Measurements from ENCODE around the gene DNLZ. TPM values are rescaled to one million over a fixed set of nuclear protein-coding genes. Genes with fewer than 3 reads are reported as not detected.
A peak's percentile ranks its signal among the peaks of the same experiment; 100 is the strongest.

Gene DNLZ
- total RNA-seq, 1 donor, result 8.2 TPM

DNA sequence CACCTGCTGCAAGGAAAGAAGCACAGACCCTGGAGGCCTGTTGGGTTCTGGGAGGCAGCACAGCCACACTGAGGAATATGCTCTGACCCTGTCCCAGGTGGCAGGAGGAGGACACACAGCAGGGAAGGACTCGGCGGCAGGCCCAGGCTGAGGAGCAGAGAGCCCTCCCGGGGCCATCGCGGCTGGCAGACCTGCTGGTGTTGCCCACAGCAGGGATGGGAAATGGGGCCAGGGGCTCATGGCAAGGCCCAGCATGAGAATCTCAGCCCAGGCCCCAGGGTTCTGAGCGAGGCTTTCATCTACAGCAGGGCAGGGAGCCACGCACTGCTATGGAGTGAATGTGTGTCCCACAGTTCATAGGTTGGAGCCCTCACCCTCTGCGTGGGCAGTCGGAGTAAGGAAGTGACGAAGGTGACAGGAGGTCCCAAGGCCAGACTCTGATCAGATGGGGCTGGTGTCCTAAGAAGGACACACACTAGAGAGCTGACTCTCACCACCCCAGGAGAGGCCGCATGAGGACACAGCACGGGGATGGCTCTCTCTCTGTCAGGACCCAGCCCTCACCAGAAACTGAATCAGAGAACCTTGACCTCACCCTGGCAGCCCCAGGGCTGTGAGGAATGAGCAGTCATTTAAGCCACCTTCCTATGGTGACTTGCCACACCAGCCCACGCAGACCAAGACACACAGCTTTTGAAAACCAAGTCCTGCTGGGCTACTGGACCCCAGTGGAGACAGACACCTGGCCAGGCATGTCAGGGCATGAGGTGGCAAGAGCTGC, 46.5 kb downstream of the DNLZ start:
- DNase-seq (ENCODE audit: low read depth), result no peak
- H3K4me3 ChIP-seq (ENCODE audit: low read depth, low read length), result no peak overlapping the region
- TF ChIP-seq, protein P1, sequence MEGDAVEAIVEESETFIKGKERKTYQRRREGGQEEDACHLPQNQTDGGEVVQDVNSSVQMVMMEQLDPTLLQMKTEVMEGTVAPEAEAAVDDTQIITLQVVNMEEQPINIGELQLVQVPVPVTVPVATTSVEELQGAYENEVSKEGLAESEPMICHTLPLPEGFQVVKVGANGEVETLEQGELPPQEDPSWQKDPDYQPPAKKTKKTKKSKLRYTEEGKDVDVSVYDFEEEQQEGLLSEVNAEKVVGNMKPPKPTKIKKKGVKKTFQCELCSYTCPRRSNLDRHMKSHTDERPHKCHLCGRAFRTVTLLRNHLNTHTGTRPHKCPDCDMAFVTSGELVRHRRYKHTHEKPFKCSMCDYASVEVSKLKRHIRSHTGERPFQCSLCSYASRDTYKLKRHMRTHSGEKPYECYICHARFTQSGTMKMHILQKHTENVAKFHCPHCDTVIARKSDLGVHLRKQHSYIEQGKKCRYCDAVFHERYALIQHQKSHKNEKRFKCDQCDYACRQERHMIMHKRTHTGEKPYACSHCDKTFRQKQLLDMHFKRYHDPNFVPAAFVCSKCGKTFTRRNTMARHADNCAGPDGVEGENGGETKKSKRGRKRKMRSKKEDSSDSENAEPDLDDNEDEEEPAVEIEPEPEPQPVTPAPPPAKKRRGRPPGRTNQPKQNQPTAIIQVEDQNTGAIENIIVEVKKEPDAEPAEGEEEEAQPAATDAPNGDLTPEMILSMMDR (IDR thresholded peaks at IDR 0.05; ENCODE audit: insufficient read depth, low read depth, low read length), result no peak

DNA sequence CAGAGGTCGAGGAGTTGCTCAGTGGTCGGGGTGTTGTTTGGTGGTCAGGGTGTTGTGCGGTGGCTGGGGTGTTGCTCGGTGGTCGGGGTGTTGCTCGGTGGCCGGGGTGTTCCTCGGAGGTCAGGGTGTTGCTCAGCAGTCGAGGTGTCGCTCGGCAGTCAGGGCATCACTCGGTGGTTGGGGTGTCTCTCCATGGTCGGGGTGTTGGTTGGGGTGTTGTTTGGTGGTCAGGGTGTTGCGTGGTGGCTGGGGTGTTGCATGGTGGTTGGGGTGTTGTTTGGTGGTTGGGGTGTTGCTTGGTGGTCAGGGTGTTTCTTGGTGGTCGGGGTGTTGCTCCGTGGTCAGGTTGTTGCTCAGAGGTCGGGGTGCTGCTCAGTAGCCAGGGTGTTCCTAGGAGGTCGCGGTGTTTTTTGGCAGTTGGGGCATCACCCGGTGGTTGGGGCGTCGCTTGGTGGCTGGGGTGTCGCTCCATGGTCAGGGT, 47.2 kb downstream of the DNLZ start:
- no peak for DNase-seq (ENCODE audit: low read depth)
- no peak overlapping the region for H3K4me3 ChIP-seq (ENCODE audit: low read depth, low read length)
- TF ChIP-seq, protein P1 (IDR thresholded peaks at IDR 0.05; ENCODE audit: insufficient read depth, low read depth, low read length), result no peak

DNA sequence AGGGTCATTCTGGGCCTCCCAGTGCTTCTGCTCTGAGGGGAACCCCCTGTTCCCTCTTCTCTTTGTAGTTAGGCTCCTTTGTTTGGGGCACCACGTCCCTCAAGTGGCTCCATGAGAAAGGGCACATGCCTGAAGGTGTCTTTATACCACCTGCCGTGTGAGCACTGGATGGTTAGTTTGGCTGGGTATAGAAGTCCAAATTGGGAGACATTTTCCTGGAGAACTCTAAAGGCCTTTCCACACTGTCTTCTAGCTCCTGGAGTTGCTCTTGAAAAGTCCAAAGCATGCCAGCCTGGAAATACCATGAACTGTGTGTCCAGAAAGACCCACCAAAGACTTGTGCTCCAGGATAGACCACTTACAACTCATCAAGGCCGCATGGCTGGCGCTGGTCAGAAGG, 48.6 kb downstream of the DNLZ start:
- no peak for DNase-seq (ENCODE audit: low read depth)
- no peak overlapping the region for H3K4me3 ChIP-seq (ENCODE audit: low read depth, low read length)
- TF ChIP-seq, protein P1 (IDR thresholded peaks at IDR 0.05; ENCODE audit: insufficient read depth, low read depth, low read length), result no peak

DNA sequence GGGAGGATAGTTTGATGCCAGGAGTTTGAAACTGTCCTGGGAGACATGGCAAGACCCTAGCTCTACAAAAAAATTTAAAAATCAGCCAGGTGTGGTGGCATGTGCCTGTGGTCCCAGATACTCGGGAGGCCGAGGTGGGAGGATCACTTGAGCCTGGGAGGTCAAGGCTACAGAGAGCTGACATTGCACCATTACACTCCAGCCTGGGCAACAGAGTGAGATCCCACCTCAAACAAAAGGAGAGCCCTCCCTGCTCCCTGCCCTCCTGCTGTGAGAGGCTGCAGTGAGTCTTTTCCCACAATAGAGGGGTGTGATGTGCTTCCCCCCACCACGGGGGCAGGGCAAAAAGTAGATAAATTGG, 49.5 kb downstream of the DNLZ start:
- TF ChIP-seq, protein P1 (IDR thresholded peaks at IDR 0.05; ENCODE audit: insufficient read depth, low read depth, low read length), result no peak
- no peak overlapping the region for H3K4me3 ChIP-seq (ENCODE audit: low read depth, low read length)
- no peak for DNase-seq (ENCODE audit: low read depth)

DNA sequence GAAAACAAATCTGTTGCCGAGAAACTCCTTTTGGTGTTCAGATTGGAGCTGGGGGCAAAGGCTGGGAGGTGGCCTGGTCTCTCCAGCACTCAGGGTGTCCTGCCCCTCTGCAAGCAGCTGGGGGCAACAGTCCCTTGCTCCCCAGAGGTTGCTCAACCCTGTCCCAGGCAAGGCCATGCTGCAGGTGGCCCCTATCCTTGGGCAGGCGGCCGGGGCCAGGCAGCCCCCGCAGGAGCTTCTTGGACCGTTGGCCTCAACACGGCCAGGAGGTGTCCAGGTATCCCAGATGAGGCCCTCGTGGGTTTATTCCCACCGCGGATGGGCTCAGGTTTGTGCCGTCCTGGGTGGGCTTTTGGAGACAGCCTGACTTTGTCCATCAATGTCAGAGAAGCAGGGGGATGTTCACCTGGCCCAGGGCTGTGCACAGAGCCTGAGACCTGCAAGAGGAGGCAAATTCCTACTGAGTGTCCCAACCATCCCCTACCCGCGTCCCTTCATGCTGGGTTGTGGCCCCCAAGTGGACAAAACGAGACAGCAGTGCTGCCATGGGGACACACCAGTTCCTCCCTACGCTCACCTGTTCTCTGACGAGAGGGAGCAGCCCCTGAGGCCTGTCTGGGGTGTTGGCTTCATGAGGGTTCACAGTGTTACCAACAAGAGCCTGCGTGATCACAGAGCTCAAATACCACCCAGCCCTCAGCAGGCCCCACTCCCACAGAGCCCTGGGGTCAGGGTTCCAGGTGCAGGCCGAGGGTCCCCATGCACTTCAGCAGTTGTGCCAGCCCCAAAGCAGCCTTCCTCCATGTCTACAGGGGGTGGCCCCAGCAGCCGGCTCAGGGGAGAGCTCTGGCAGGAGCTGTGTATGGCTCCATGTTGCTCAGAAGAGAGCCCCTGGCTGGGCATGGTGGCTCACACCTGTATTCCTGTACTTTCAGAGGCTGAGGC, 50.2 kb downstream of the DNLZ start:
- DNase-seq (ENCODE audit: low read depth), result no peak
- H3K4me3 ChIP-seq (ENCODE audit: low read depth, low read length), result no peak overlapping the region
- TF ChIP-seq, protein P1 (IDR thresholded peaks at IDR 0.05; ENCODE audit: insufficient read depth, low read depth, low read length), result no peak

DNA sequence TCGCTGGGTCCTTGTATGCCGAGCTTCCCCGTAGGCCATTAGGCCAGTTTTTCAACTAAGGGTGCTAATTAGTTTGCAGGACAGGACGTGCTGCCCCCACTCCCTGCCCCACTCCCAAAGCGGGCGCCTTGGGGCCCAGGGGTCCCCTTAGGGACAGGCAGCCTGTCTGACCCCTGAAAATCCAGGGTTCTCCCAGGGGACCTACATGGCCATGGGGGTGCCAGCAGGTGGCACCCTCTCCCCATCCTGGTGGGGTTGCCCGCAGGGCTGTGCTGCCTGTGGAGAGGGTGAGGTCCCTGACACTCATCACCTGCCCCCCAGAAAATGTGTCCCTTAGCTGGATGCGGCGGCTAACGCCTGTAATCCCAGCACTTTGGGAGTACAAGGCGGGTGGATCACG, 51.1 kb downstream of the DNLZ start:
- TF ChIP-seq, protein P1 (IDR thresholded peaks at IDR 0.05; ENCODE audit: insufficient read depth, low read depth, low read length), result peak; percentile 86
- peak; percentile 64 for DNase-seq (ENCODE audit: low read depth)

More for the DNA sequence above, 51.1 kb downstream of the DNLZ start:
- no peak overlapping the region for H3K4me3 ChIP-seq (ENCODE audit: low read depth, low read length)

Measured in fibroblast of villous mesenchyme (primary cell).